Gastrocnemius medialis (tissue), 4 donors: ENCODE measurements around the gene EVA1B.

Experiments
- POLR2A ChIP-seq, 2 donors: fragments of 450-650 bp; IDR thresholded peaks; one replicate each; pipeline ENCODE4 v1.6.1; 2017; ENCODE audit warnings: antibody characterized with exemption in 2 of 2, mild to moderate bottlenecking in 2 of 2, moderate library complexity in 2 of 2
- TF ChIP-seq, protein P1 (sequence below), 5 experiments: fragments of 450-650 bp in 3 of 5; fragments of 200-600 bp in 2 of 5; sonication (generic) in 2 of 5; IDR thresholded peaks in 4 of 5; conservative IDR thresholded peaks in 1 of 5; 1 replicate in 4 of 5; 2 replicates in 1 of 5; pipeline ENCODE4 v1.5.1; 2016 to 2019; ENCODE audit warnings: antibody characterized with exemption in 5 of 5, mild to moderate bottlenecking in 3 of 5, moderate library complexity in 3 of 5

DNA sequence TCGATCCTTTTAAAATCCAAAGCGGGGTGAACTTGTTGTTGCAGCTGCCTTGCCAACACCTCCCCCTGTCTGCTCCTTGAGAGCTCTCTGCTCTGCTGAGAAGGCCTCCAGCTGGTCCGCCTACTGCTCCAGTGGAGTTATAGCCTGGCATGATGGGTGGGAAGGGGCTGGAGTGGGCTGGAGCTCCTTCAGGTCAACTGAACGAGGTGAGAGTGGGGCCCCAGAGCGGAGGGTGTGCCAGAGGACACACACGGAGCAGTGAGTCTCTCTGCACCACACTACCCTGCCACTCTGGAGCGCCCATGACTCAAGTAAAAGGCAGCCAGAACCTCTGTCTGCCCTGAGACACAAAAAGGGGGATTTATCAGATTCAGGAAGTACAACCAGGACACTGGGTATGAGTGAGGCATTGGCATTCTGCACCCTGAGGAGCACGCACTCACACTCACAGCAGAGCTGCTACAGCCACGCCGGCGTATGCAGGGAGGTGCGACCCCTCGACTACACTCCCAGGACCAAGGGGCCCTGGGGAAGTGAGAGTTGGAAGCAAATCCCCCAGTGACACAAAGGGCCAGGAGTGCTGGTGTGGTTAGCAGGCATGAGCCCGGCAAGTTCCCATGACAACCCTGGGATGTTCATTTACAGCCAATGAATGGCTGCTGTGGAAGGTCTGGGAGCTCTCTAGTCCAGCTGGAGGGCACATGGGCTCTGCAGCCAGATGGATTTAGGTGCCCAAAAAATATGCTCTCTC, 28.0 kb upstream of the EVA1B start:
- TF ChIP-seq, protein P1, sequence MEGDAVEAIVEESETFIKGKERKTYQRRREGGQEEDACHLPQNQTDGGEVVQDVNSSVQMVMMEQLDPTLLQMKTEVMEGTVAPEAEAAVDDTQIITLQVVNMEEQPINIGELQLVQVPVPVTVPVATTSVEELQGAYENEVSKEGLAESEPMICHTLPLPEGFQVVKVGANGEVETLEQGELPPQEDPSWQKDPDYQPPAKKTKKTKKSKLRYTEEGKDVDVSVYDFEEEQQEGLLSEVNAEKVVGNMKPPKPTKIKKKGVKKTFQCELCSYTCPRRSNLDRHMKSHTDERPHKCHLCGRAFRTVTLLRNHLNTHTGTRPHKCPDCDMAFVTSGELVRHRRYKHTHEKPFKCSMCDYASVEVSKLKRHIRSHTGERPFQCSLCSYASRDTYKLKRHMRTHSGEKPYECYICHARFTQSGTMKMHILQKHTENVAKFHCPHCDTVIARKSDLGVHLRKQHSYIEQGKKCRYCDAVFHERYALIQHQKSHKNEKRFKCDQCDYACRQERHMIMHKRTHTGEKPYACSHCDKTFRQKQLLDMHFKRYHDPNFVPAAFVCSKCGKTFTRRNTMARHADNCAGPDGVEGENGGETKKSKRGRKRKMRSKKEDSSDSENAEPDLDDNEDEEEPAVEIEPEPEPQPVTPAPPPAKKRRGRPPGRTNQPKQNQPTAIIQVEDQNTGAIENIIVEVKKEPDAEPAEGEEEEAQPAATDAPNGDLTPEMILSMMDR (IDR thresholded peaks at IDR 0.05 in 4 of 5, conservative IDR thresholded peaks at IDR 0.05 in 1 of 5), result no peak
- no peak for TF ChIP-seq POLR2A (IDR thresholded peaks at IDR 0.05)
